ENCODE results near the gene ARRB1.

DNA sequence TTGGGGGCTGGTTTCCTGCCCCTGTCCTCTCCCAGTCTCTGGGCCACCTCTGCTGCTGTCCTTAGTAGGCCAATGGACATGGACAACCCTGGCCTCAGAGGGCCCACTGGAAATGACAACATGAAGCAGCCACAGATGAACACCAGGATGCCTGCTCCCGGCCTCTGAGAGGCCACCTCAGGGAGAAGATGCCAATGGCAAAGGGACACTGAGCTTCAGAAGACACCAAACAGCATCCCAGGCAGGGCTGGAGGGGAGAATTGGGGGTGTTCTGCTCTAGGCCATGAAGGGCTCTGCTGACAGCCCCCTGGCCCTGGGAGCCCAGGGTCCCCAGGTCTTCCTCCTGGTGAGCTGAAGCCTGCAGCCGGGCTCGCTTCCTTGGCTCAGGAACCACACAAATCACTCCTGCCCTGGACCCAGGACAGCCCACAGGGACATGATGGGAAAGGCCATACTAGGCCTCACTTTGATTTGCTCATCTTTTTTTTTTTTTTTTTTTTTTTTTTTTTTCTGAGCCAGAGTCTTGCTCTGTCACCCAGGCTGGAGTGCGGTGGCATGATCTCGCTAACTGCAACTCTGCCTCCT is 65.6 kb downstream of the ARRB1 start:
- TF ChIP-seq, protein P1, sequence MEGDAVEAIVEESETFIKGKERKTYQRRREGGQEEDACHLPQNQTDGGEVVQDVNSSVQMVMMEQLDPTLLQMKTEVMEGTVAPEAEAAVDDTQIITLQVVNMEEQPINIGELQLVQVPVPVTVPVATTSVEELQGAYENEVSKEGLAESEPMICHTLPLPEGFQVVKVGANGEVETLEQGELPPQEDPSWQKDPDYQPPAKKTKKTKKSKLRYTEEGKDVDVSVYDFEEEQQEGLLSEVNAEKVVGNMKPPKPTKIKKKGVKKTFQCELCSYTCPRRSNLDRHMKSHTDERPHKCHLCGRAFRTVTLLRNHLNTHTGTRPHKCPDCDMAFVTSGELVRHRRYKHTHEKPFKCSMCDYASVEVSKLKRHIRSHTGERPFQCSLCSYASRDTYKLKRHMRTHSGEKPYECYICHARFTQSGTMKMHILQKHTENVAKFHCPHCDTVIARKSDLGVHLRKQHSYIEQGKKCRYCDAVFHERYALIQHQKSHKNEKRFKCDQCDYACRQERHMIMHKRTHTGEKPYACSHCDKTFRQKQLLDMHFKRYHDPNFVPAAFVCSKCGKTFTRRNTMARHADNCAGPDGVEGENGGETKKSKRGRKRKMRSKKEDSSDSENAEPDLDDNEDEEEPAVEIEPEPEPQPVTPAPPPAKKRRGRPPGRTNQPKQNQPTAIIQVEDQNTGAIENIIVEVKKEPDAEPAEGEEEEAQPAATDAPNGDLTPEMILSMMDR (IDR thresholded peaks at IDR 0.05), result no peak
- no peak for TF ChIP-seq EZH2phosphoT487 (IDR thresholded peaks at IDR 0.05)
- no peak for TF ChIP-seq EZH2 (IDR thresholded peaks at IDR 0.05)

Data from neural progenitor cell (in vitro differentiated cells).